ENCODE data around the gene AP4M1. TPM values are rescaled to one million over a fixed set of nuclear protein-coding genes. Genes with fewer than 3 reads are reported as not detected.

The AP4M1 gene
- total and polyA plus RNA-seq, 9 of the 15 experiments (the other 6 are each of a cell fraction or from before 2014, with no cell fraction given): 1.3 to 30.9 (median 14.1) TPM

DNA sequence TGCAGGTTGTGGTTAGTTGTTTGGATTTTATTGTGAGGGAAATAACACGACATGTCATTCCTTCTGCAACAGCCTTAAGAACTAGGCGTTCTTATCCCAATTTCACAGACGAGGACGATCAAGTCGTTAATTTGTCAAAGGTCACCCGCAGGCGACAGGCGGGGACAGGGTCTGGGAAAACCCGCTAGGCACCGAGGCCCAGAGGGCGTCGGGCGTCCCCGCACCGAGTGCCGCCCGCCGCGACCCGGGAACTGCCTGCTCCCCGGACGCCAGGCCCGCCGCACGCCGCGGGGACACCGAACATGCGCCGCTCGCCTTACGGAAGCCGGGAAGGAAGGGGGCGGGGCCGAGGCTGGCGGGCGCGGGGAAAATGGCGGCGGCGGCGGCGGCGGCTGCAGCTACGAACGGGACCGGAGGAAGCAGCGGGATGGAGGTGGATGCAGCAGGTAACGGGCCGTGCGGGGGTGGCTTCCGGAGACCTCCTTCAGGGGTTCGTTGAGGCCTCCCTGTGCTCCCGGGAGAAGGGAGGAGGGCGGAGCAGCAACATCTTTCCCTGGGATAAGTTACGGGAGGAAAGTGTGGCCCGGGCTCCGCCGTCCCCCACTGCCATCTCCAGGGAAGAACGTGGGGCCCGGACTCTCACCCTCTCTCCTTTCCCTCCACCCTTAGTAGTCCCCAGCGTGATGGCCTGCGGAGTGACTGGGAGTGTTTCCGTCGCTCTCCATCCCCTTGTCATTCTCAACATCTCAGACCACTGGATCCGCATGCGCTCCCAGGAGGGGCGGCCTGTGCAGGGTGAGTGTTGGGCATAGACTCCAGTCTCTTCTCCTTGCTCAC is 12.6 kb upstream of the AP4M1 start, which contains the start of gene COPS6 (continued):
- TF ChIP-seq, protein P1, sequence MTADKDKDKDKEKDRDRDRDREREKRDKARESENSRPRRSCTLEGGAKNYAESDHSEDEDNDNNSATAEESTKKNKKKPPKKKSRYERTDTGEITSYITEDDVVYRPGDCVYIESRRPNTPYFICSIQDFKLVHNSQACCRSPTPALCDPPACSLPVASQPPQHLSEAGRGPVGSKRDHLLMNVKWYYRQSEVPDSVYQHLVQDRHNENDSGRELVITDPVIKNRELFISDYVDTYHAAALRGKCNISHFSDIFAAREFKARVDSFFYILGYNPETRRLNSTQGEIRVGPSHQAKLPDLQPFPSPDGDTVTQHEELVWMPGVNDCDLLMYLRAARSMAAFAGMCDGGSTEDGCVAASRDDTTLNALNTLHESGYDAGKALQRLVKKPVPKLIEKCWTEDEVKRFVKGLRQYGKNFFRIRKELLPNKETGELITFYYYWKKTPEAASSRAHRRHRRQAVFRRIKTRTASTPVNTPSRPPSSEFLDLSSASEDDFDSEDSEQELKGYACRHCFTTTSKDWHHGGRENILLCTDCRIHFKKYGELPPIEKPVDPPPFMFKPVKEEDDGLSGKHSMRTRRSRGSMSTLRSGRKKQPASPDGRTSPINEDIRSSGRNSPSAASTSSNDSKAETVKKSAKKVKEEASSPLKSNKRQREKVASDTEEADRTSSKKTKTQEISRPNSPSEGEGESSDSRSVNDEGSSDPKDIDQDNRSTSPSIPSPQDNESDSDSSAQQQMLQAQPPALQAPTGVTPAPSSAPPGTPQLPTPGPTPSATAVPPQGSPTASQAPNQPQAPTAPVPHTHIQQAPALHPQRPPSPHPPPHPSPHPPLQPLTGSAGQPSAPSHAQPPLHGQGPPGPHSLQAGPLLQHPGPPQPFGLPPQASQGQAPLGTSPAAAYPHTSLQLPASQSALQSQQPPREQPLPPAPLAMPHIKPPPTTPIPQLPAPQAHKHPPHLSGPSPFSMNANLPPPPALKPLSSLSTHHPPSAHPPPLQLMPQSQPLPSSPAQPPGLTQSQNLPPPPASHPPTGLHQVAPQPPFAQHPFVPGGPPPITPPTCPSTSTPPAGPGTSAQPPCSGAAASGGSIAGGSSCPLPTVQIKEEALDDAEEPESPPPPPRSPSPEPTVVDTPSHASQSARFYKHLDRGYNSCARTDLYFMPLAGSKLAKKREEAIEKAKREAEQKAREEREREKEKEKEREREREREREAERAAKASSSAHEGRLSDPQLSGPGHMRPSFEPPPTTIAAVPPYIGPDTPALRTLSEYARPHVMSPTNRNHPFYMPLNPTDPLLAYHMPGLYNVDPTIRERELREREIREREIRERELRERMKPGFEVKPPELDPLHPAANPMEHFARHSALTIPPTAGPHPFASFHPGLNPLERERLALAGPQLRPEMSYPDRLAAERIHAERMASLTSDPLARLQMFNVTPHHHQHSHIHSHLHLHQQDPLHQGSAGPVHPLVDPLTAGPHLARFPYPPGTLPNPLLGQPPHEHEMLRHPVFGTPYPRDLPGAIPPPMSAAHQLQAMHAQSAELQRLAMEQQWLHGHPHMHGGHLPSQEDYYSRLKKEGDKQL (CRISPR knock-in tag; IDR thresholded peaks at IDR 0.05; ENCODE audit: borderline replicate concordance): peak; percentile 98; the same call in 1 of the 2 replicates
- TF ChIP-seq, protein P2, sequence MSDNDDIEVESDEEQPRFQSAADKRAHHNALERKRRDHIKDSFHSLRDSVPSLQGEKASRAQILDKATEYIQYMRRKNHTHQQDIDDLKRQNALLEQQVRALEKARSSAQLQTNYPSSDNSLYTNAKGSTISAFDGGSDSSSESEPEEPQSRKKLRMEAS (CRISPR knock-in tag; IDR thresholded peaks at IDR 0.05): peak; percentile 100
- TF ChIP-seq, protein P3, sequence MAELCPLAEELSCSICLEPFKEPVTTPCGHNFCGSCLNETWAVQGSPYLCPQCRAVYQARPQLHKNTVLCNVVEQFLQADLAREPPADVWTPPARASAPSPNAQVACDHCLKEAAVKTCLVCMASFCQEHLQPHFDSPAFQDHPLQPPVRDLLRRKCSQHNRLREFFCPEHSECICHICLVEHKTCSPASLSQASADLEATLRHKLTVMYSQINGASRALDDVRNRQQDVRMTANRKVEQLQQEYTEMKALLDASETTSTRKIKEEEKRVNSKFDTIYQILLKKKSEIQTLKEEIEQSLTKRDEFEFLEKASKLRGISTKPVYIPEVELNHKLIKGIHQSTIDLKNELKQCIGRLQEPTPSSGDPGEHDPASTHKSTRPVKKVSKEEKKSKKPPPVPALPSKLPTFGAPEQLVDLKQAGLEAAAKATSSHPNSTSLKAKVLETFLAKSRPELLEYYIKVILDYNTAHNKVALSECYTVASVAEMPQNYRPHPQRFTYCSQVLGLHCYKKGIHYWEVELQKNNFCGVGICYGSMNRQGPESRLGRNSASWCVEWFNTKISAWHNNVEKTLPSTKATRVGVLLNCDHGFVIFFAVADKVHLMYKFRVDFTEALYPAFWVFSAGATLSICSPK (IDR thresholded peaks at IDR 0.05; ENCODE audit: borderline replicate concordance): no peak
- TF ChIP-seq, protein P4, sequence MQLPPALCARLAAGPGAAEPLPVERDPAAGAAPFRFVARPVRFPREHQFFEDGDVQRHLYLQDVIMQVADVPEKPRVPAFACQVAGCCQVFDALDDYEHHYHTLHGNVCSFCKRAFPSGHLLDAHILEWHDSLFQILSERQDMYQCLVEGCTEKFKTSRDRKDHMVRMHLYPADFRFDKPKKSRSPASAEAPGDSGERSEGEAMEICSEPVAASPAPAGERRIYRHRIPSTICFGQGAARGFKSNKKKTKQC (CRISPR knock-in tag; IDR thresholded peaks at IDR 0.05): peak; percentile 100
- TF ChIP-seq NR2F6 (CRISPR knock-in tag; IDR thresholded peaks at IDR 0.05): no peak
- TF ChIP-seq ZFX (CRISPR knock-in tag; IDR thresholded peaks at IDR 0.05): peak; percentile 98
- TF ChIP-seq, protein P5, sequence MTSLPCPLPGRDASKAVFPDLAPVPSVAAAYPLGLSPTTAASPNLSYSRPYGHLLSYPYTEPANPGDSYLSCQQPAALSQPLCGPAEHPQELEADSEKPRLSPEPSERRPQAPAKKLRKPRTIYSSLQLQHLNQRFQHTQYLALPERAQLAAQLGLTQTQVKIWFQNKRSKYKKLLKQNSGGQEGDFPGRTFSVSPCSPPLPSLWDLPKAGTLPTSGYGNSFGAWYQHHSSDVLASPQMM (CRISPR knock-in tag; IDR thresholded peaks at IDR 0.05): no peak
- TF ChIP-seq, protein P6, sequence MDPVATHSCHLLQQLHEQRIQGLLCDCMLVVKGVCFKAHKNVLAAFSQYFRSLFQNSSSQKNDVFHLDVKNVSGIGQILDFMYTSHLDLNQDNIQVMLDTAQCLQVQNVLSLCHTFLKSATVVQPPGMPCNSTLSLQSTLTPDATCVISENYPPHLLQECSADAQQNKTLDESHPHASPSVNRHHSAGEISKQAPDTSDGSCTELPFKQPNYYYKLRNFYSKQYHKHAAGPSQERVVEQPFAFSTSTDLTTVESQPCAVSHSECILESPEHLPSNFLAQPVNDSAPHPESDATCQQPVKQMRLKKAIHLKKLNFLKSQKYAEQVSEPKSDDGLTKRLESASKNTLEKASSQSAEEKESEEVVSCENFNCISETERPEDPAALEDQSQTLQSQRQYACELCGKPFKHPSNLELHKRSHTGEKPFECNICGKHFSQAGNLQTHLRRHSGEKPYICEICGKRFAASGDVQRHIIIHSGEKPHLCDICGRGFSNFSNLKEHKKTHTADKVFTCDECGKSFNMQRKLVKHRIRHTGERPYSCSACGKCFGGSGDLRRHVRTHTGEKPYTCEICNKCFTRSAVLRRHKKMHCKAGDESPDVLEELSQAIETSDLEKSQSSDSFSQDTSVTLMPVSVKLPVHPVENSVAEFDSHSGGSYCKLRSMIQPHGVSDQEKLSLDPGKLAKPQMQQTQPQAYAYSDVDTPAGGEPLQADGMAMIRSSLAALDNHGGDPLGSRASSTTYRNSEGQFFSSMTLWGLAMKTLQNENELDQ (CRISPR knock-in tag; IDR thresholded peaks at IDR 0.05; ENCODE audit: borderline replicate concordance): no peak; the same call in 1 of the 2 replicates
- peak; percentile 98 for TF ChIP-seq TAF1 (IDR thresholded peaks at IDR 0.05; ENCODE audit: control insufficient read depth, extremely low read depth, insufficient read depth, low read length, severe bottlenecking)
- no peak for TF ChIP-seq PURB (CRISPR knock-in tag; IDR thresholded peaks at IDR 0.05; ENCODE audit: low read depth)
- TF ChIP-seq NCOA1 (IDR thresholded peaks at IDR 0.05; ENCODE audit: low read depth): no peak; the same call in 1 of the 2 replicates
- no peak for TF ChIP-seq EHMT2 (IDR thresholded peaks at IDR 0.05)
- TF ChIP-seq, protein P7, sequence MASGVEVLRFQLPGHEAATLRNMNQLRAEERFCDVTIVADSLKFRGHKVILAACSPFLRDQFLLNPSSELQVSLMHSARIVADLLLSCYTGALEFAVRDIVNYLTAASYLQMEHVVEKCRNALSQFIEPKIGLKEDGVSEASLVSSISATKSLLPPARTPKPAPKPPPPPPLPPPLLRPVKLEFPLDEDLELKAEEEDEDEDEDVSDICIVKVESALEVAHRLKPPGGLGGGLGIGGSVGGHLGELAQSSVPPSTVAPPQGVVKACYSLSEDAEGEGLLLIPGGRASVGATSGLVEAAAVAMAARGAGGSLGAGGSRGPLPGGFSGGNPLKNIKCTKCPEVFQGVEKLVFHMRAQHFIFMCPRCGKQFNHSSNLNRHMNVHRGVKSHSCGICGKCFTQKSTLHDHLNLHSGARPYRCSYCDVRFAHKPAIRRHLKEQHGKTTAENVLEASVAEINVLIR (CRISPR knock-in tag; IDR thresholded peaks at IDR 0.05): no peak

All from K562 (cell line).